ENCODE measurements around the gene TTLL10.

- TF ChIP-seq POLR2A (IDR thresholded peaks at IDR 0.05; ENCODE audit: low read length) (no peak), GATA1 (IDR thresholded peaks at IDR 0.05; ENCODE audit: low read depth, low read length) (no peak)
These were observed 8.2 kb upstream of the TTLL10 start for GRCh38 chr1:1165485-1165884.
